Activated CD8-positive, alpha-beta memory T cell treated with anti-CD3 and anti-CD28 coated beads for 24 hours (primary cell): ENCODE data around the gene TSKU.

ENCODE experiments used
- DNase-seq: peaks from one replicate; pipeline ENCODE4 v3.0.0-alpha.2; 2020

TSKU gene

GRCh38 chr11:76830639-76831327, 47.6 kb downstream of the TSKU start:
- DNase-seq = no peak

GRCh38 chr11:76831686-76832310, 48.6 kb downstream of the TSKU start:
- no peak for DNase-seq

GRCh38 chr11:76832361-76832760, 49.2 kb downstream of the TSKU start:
- DNase-seq = no peak

- DNase-seq = no peak
These were observed 51.0 kb downstream of the TSKU start for GRCh38 chr11:76834151-76834550.

- DNase-seq = no peak
These were observed 51.9 kb downstream of the TSKU start for GRCh38 chr11:76835036-76835435.

GRCh38 chr11:76835928-76836612, 52.9 kb downstream of the TSKU start:
- no peak for DNase-seq

- no peak for DNase-seq
These were observed 53.6 kb downstream of the TSKU start for GRCh38 chr11:76836613-76837291.

- no peak for DNase-seq
These were observed 54.8 kb downstream of the TSKU start for GRCh38 chr11:76837696-76838677.

- no peak for DNase-seq
These were observed 55.5 kb downstream of the TSKU start for GRCh38 chr11:76838678-76839068.

- no peak for DNase-seq
These were observed 56.2 kb downstream of the TSKU start for GRCh38 chr11:76839311-76839710.

- DNase-seq = no peak
These were observed 58.8 kb downstream of the TSKU start for GRCh38 chr11:76841923-76842452.

GRCh38 chr11:76843907-76844306, 60.8 kb downstream of the TSKU start:
- no peak for DNase-seq

GRCh38 chr11:76844511-76844910, 61.4 kb downstream of the TSKU start:
- no peak for DNase-seq

- DNase-seq = no peak
These were observed 61.9 kb downstream of the TSKU start for GRCh38 chr11:76845069-76845468.

- DNase-seq = no peak
These were observed 63.3 kb downstream of the TSKU start for GRCh38 chr11:76846441-76846840.
